Ectodermal cell (in vitro differentiated cells): ENCODE measurements around the gene JARID2.
"Not testable (repeated sequence)": the region's sequence is repeated elsewhere in the genome, so short reads cannot be mapped to it uniquely, and the experiment has no call there.

ENCODE experiments used
- H3K27ac ChIP-seq: 2 replicates; pipeline ENCODE4 v1.7.0; 2013; ENCODE audit warnings: mild to moderate bottlenecking, low read depth, low read length; ENCODE audit not compliant: insufficient read depth, poor library complexity, severe bottlenecking
- H3K27me3 ChIP-seq: 2 replicates; pipeline ENCODE4 v1.7.0; 2013; ENCODE audit warnings: mild to moderate bottlenecking, low read length; ENCODE audit not compliant: insufficient read depth, control insufficient read depth, poor library complexity, severe bottlenecking
- H3K36me3 ChIP-seq: one replicate; pipeline ENCODE4 v1.7.0; 2013; ENCODE audit warnings: low read length; ENCODE audit not compliant: control insufficient read depth, insufficient read depth
- H3K4me1 ChIP-seq: one replicate; pipeline ENCODE4 v1.7.0; 2013; ENCODE audit warnings: low read length; ENCODE audit not compliant: control insufficient read depth, insufficient read depth
- H3K4me3 ChIP-seq: 2 replicates; pipeline ENCODE4 v1.7.0; 2013; ENCODE audit warnings: low read depth, low read length, control low read depth; ENCODE audit not compliant: insufficient read depth
- H3K9me3 ChIP-seq: 2 replicates; pipeline ENCODE4 v1.7.0; 2013; ENCODE audit warnings: mild to moderate bottlenecking, low read length, moderate library complexity; ENCODE audit not compliant: control insufficient read depth
- WGBS, 2 experiments: methylation state at CpG; one replicate each; pipeline ENCODE4 v1.1.7; 2013; ENCODE audit warnings: missing lambda C conversion rate in 2 of 2; 5-methylcytosine and 5-hydroxymethylcytosine counted together

The JARID2 gene

GRCh38 chr6:15297167-15297566 is 51.3 kb downstream of the JARID2 start:
- 90 to 93% methylated on average over 12 of the region's 12 CpGs for WGBS, 2 experiments
- not testable (repeated sequence) for H3K4me3 ChIP-seq, H3K27ac ChIP-seq, H3K36me3 ChIP-seq, H3K4me1 ChIP-seq, H3K27me3 ChIP-seq, H3K9me3 ChIP-seq

GRCh38 chr6:15297895-15298590 is 52.2 kb downstream of the JARID2 start:
- WGBS, 2 experiments, result 95% methylated on average over 9 of the region's 9 CpGs
- no peak overlapping the region for H3K4me3 ChIP-seq

GRCh38 chr6:15299430-15300131 is 53.7 kb downstream of the JARID2 start:
- no peak overlapping the region for H3K4me3 ChIP-seq
- no peaks in the 10 kb centered on the region for H3K36me3 ChIP-seq
- H3K4me1 ChIP-seq, result peaks cover 15% of the 10 kb centered on the region
- H3K27me3 ChIP-seq, result no peaks in the 10 kb centered on the region
- WGBS, 2 experiments, result 93% methylated on average over 8 of the region's 8 CpGs
- H3K9me3 ChIP-seq, result no peaks in the 10 kb centered on the region
- no peak overlapping the region for H3K27ac ChIP-seq

More at GRCh38 chr6:15297895-15298590, 52.2 kb downstream of the JARID2 start:
- no peak overlapping the region for H3K27ac ChIP-seq
- no peaks in the 10 kb centered on the region for H3K36me3 ChIP-seq
- H3K27me3 ChIP-seq, result no peaks in the 10 kb centered on the region
- no peaks in the 10 kb centered on the region for H3K9me3 ChIP-seq
- peaks cover 1% of the 10 kb centered on the region for H3K4me1 ChIP-seq

GRCh38 chr6:15301179-15302006 is 55.5 kb downstream of the JARID2 start:
- H3K4me1 ChIP-seq, result peaks cover 25% of the 10 kb centered on the region
- no peak overlapping the region for H3K4me3 ChIP-seq
- H3K27ac ChIP-seq, result no peak overlapping the region
- H3K27me3 ChIP-seq, result no peaks in the 10 kb centered on the region
- 95 to 96% methylated on average over 5 to 6 of the region's 6 CpGs for WGBS, 2 experiments
- no peaks in the 10 kb centered on the region for H3K36me3 ChIP-seq
- H3K9me3 ChIP-seq, result no peaks in the 10 kb centered on the region

GRCh38 chr6:15303162-15303919 is 57.5 kb downstream of the JARID2 start:
- WGBS, 2 experiments, result 87 to 91% methylated on average over 6 of the region's 7 CpGs
- Histone ChIP-seq H3K27me3 (no peaks in the 10 kb centered on the region), H3K36me3 (no peaks in the 10 kb centered on the region), H3K9me3 (no peaks in the 10 kb centered on the region), H3K4me3 (no peak overlapping the region), H3K27ac (no peak overlapping the region), H3K4me1 (peaks cover 30% of the 10 kb centered on the region)

GRCh38 chr6:15303920-15304291 is 58.0 kb downstream of the JARID2 start:
- Histone ChIP-seq H3K27me3 (no peaks in the 10 kb centered on the region), H3K27ac (no peak overlapping the region), H3K4me3 (no peak overlapping the region), H3K36me3 (no peaks in the 10 kb centered on the region), H3K9me3 (no peaks in the 10 kb centered on the region), H3K4me1 (peaks cover 35% of the 10 kb centered on the region)
- 84 to 91% methylated on average over 4 to 6 of the region's 6 CpGs for WGBS, 2 experiments

GRCh38 chr6:15304337-15305042 is 58.6 kb downstream of the JARID2 start:
- 84 to 85% methylated on average over 4 of the region's 4 CpGs for WGBS, 2 experiments
- Histone ChIP-seq H3K4me1 (peaks cover 39% of the 10 kb centered on the region), H3K27me3 (no peaks in the 10 kb centered on the region), H3K9me3 (no peaks in the 10 kb centered on the region), H3K4me3 (no peak overlapping the region), H3K36me3 (no peaks in the 10 kb centered on the region), H3K27ac (peak overlapping the region; percentile 11)

GRCh38 chr6:15305496-15305895 is 59.6 kb downstream of the JARID2 start:
- H3K4me3 ChIP-seq, result no peak overlapping the region
- H3K27me3 ChIP-seq, result no peaks in the 10 kb centered on the region
- H3K36me3 ChIP-seq, result no peaks in the 10 kb centered on the region
- H3K9me3 ChIP-seq, result no peaks in the 10 kb centered on the region
- H3K27ac ChIP-seq, result no peak overlapping the region
- H3K4me1 ChIP-seq, result peaks cover 39% of the 10 kb centered on the region

- Histone ChIP-seq H3K27me3 (no peaks in the 10 kb centered on the region), H3K36me3 (no peaks in the 10 kb centered on the region), H3K27ac (no peak overlapping the region), H3K4me1 (peaks cover 39% of the 10 kb centered on the region), H3K9me3 (no peaks in the 10 kb centered on the region), H3K4me3 (no peak overlapping the region)
- WGBS, 2 experiments, result 84 to 87% methylated on average over 7 of the region's 7 CpGs
These were observed 60.0 kb downstream of the JARID2 start for GRCh38 chr6:15305909-15306308.
